ENCODE results near the gene FASTKD3.

GRCh38 chr5:7852542-7852941 lies 16.3 kb downstream of the FASTKD3 start:
- TF ChIP-seq TEAD4 (IDR thresholded peaks at IDR 0.05) (no peak), TCF12 (IDR thresholded peaks at IDR 0.05; ENCODE audit: low read depth) (no peak)

All from Ishikawa (cell line).